HG02840 (cell line): Measurements from ENCODE around the gene THRB.

Source experiments
- ATAC-seq: cut with Tn5 transposase; IDR thresholded peaks from one replicate; pipeline ENCODE4 v1.9.1; 2021; ENCODE audit warnings: mild to moderate bottlenecking, moderate library complexity, moderate number of reproducible peaks; ENCODE audit not compliant: unreplicated experiment, low FRiP score

The THRB gene

GRCh38 chr3:24288496-24289236 is 206.0 kb downstream of the THRB start:
- no peak for ATAC-seq

GRCh38 chr3:24287755-24288450 is 206.7 kb downstream of the THRB start:
- no peak for ATAC-seq

GRCh38 chr3:24286405-24286804 is 208.2 kb downstream of the THRB start:
- ATAC-seq = no peak

- ATAC-seq = no peak
These were observed 216.1 kb downstream of the THRB start for GRCh38 chr3:24278543-24278942.

- no peak for ATAC-seq
These were observed 221.2 kb downstream of the THRB start for GRCh38 chr3:24273491-24273890.

- no peak for ATAC-seq
These were observed 221.8 kb downstream of the THRB start for GRCh38 chr3:24272875-24273274.

- no peak for ATAC-seq
These were observed 222.2 kb downstream of the THRB start for GRCh38 chr3:24272408-24272807.

- no peak for ATAC-seq
These were observed 223.4 kb downstream of the THRB start for GRCh38 chr3:24271228-24271627.

GRCh38 chr3:24270744-24271143 is 223.9 kb downstream of the THRB start:
- no peak for ATAC-seq

- no peak for ATAC-seq
These were observed 224.4 kb downstream of the THRB start for GRCh38 chr3:24270204-24270691.

GRCh38 chr3:24264748-24265158 is 229.9 kb downstream of the THRB start:
- ATAC-seq = no peak

- ATAC-seq = no peak
These were observed 230.6 kb downstream of the THRB start for GRCh38 chr3:24264011-24264410.

- ATAC-seq = no peak
These were observed 231.5 kb downstream of the THRB start for GRCh38 chr3:24263069-24263668.

- no peak for ATAC-seq
These were observed 233.1 kb downstream of the THRB start for GRCh38 chr3:24261521-24261920.

- no peak for ATAC-seq
These were observed 234.6 kb downstream of the THRB start for GRCh38 chr3:24259901-24260512.

- no peak for ATAC-seq
These were observed 235.7 kb downstream of the THRB start for GRCh38 chr3:24258727-24259600.

GRCh38 chr3:24258260-24258659 is 236.4 kb downstream of the THRB start:
- no peak for ATAC-seq

- no peak for ATAC-seq
These were observed 239.2 kb downstream of the THRB start for GRCh38 chr3:24255414-24255813.

- ATAC-seq = no peak
These were observed 240.0 kb downstream of the THRB start for GRCh38 chr3:24254649-24255048.

GRCh38 chr3:24253336-24253735 is 241.3 kb downstream of the THRB start:
- ATAC-seq = no peak
